Measurements from ENCODE around the gene RANBP17. TPM values are rescaled to one million over a fixed set of nuclear protein-coding genes. Genes with fewer than 3 reads are reported as not detected.

RANBP17 gene
- total RNA-seq, 1 experiment from 2014 or later: not detected

- Histone ChIP-seq H3K9me2 (replicated peaks; ENCODE audit: insufficient read depth, low read length) (no peaks in the 10 kb centered on the region), H3K4me2 (ENCODE audit: low read depth, low read length, poor library complexity, severe bottlenecking) (no peak overlapping the region), H3K27ac (ENCODE audit: low read length) (no peak overlapping the region)
Measured at GRCh38 chr5:171268700-171269620, 407.1 kb downstream of the RANBP17 start.

GRCh38 chr5:171269717-171270116 lies 407.9 kb downstream of the RANBP17 start:
- H3K4me2 ChIP-seq (ENCODE audit: low read depth, low read length, poor library complexity, severe bottlenecking): no peak overlapping the region
- H3K79me2 ChIP-seq (ENCODE audit: low read length): no peaks in the 10 kb centered on the region
- H3K27me3 ChIP-seq (ENCODE audit: low read length): no peaks in the 10 kb centered on the region
- H3K9me2 ChIP-seq (replicated peaks; ENCODE audit: insufficient read depth, low read length): no peaks in the 10 kb centered on the region
- no peaks in the 10 kb centered on the region for H3K9me3 ChIP-seq (ENCODE audit: low read length)
- no peak overlapping the region for H3K4me3 ChIP-seq (ENCODE audit: low read length)
- H3K9ac ChIP-seq (ENCODE audit: low read length): no peak overlapping the region
- no peak for DNase-seq
- H3K4me1 ChIP-seq (ENCODE audit: low read length): no peaks in the 10 kb centered on the region
- H4K20me1 ChIP-seq (ENCODE audit: insufficient read depth, low read depth, low read length): no peaks in the 10 kb centered on the region
- H3K27ac ChIP-seq (ENCODE audit: low read length): no peak overlapping the region
- H2AFZ ChIP-seq (ENCODE audit: low read length): no peak overlapping the region
- no peaks in the 10 kb centered on the region for H3K36me3 ChIP-seq (ENCODE audit: insufficient read depth, low read length)

More at GRCh38 chr5:171268700-171269620, 407.1 kb downstream of the RANBP17 start:
- Histone ChIP-seq H4K20me1 (ENCODE audit: insufficient read depth, low read depth, low read length) (no peaks in the 10 kb centered on the region), H3K9me3 (ENCODE audit: low read length) (no peaks in the 10 kb centered on the region), H3K4me3 (ENCODE audit: low read length) (no peak overlapping the region), H3K27me3 (ENCODE audit: low read length) (no peaks in the 10 kb centered on the region), H3K79me2 (ENCODE audit: low read length) (no peaks in the 10 kb centered on the region), H2AFZ (ENCODE audit: low read length) (no peak overlapping the region), H3K4me1 (ENCODE audit: low read length) (no peaks in the 10 kb centered on the region), H3K9ac (ENCODE audit: low read length) (no peak overlapping the region), H3K36me3 (ENCODE audit: insufficient read depth, low read length) (no peaks in the 10 kb centered on the region)
- no peak for DNase-seq

- Histone ChIP-seq H3K4me3 (ENCODE audit: low read length) (no peak overlapping the region), H3K36me3 (ENCODE audit: insufficient read depth, low read length) (no peaks in the 10 kb centered on the region), H3K27ac (ENCODE audit: low read length) (no peak overlapping the region), H3K79me2 (ENCODE audit: low read length) (no peaks in the 10 kb centered on the region), H3K4me1 (ENCODE audit: low read length) (no peaks in the 10 kb centered on the region), H3K27me3 (ENCODE audit: low read length) (no peaks in the 10 kb centered on the region), H3K9me2 (replicated peaks; ENCODE audit: insufficient read depth, low read length) (no peaks in the 10 kb centered on the region), H3K4me2 (ENCODE audit: low read depth, low read length, poor library complexity, severe bottlenecking) (no peak overlapping the region), H2AFZ (ENCODE audit: low read length) (no peak overlapping the region), H3K9me3 (ENCODE audit: low read length) (no peaks in the 10 kb centered on the region), H4K20me1 (ENCODE audit: insufficient read depth, low read depth, low read length) (no peaks in the 10 kb centered on the region), H3K9ac (ENCODE audit: low read length) (no peak overlapping the region)
- no peak for DNase-seq
Measured at GRCh38 chr5:171270136-171270535, 408.3 kb downstream of the RANBP17 start.

- no peak overlapping the region for H3K27ac ChIP-seq (ENCODE audit: low read length)
- H3K27me3 ChIP-seq (ENCODE audit: low read length): no peaks in the 10 kb centered on the region
- no peaks in the 10 kb centered on the region for H3K9me3 ChIP-seq (ENCODE audit: low read length)
- no peaks in the 10 kb centered on the region for H3K36me3 ChIP-seq (ENCODE audit: insufficient read depth, low read length)
- H3K4me1 ChIP-seq (ENCODE audit: low read length): no peaks in the 10 kb centered on the region
- no peaks in the 10 kb centered on the region for H3K79me2 ChIP-seq (ENCODE audit: low read length)
- H3K4me3 ChIP-seq (ENCODE audit: low read length): no peak overlapping the region
- no peak overlapping the region for H2AFZ ChIP-seq (ENCODE audit: low read length)
- H4K20me1 ChIP-seq (ENCODE audit: insufficient read depth, low read depth, low read length): no peaks in the 10 kb centered on the region
- no peak overlapping the region for H3K9ac ChIP-seq (ENCODE audit: low read length)
- no peak for DNase-seq
- no peak overlapping the region for H3K4me2 ChIP-seq (ENCODE audit: low read depth, low read length, poor library complexity, severe bottlenecking)
- H3K9me2 ChIP-seq (replicated peaks; ENCODE audit: insufficient read depth, low read length): no peaks in the 10 kb centered on the region
Measured at GRCh38 chr5:171271798-171272197, 410.0 kb downstream of the RANBP17 start.

GRCh38 chr5:171272996-171273970 lies 411.5 kb downstream of the RANBP17 start:
- Histone ChIP-seq H3K9ac (ENCODE audit: low read length) (no peak overlapping the region), H3K9me3 (ENCODE audit: low read length) (no peaks in the 10 kb centered on the region)
- DNase-seq: peak; percentile 76

GRCh38 chr5:171275841-171276544 lies 414.2 kb downstream of the RANBP17 start:
- Histone ChIP-seq H3K9ac (ENCODE audit: low read length) (no peak overlapping the region), H4K20me1 (ENCODE audit: insufficient read depth, low read depth, low read length) (no peaks in the 10 kb centered on the region), H3K36me3 (ENCODE audit: insufficient read depth, low read length) (no peaks in the 10 kb centered on the region), H3K4me1 (ENCODE audit: low read length) (no peaks in the 10 kb centered on the region), H3K9me2 (replicated peaks; ENCODE audit: insufficient read depth, low read length) (no peaks in the 10 kb centered on the region), H3K4me2 (ENCODE audit: low read depth, low read length, poor library complexity, severe bottlenecking) (no peak overlapping the region), H3K27ac (ENCODE audit: low read length) (no peak overlapping the region), H3K79me2 (ENCODE audit: low read length) (no peaks in the 10 kb centered on the region), H3K9me3 (ENCODE audit: low read length) (no peaks in the 10 kb centered on the region), H2AFZ (ENCODE audit: low read length) (no peak overlapping the region), H3K27me3 (ENCODE audit: low read length) (no peaks in the 10 kb centered on the region), H3K4me3 (ENCODE audit: low read length) (no peak overlapping the region)
- no peak for DNase-seq

More at GRCh38 chr5:171272996-171273970, 411.5 kb downstream of the RANBP17 start:
- no peak overlapping the region for H3K27ac ChIP-seq (ENCODE audit: low read length)
- H3K36me3 ChIP-seq (ENCODE audit: insufficient read depth, low read length): no peaks in the 10 kb centered on the region
- no peaks in the 10 kb centered on the region for H3K4me1 ChIP-seq (ENCODE audit: low read length)
- no peak overlapping the region for H3K4me3 ChIP-seq (ENCODE audit: low read length)
- no peak overlapping the region for H2AFZ ChIP-seq (ENCODE audit: low read length)
- H3K9me2 ChIP-seq (replicated peaks; ENCODE audit: insufficient read depth, low read length): no peaks in the 10 kb centered on the region
- no peaks in the 10 kb centered on the region for H3K27me3 ChIP-seq (ENCODE audit: low read length)
- no peaks in the 10 kb centered on the region for H4K20me1 ChIP-seq (ENCODE audit: insufficient read depth, low read depth, low read length)
- no peaks in the 10 kb centered on the region for H3K79me2 ChIP-seq (ENCODE audit: low read length)
- H3K4me2 ChIP-seq (ENCODE audit: low read depth, low read length, poor library complexity, severe bottlenecking): no peak overlapping the region

- Histone ChIP-seq H3K36me3 (ENCODE audit: insufficient read depth, low read length) (no peaks in the 10 kb centered on the region), H3K9me3 (ENCODE audit: low read length) (no peaks in the 10 kb centered on the region), H3K27me3 (ENCODE audit: low read length) (no peaks in the 10 kb centered on the region), H4K20me1 (ENCODE audit: insufficient read depth, low read depth, low read length) (no peaks in the 10 kb centered on the region), H3K9ac (ENCODE audit: low read length) (no peak overlapping the region), H3K4me3 (ENCODE audit: low read length) (no peak overlapping the region), H3K4me1 (ENCODE audit: low read length) (no peaks in the 10 kb centered on the region), H2AFZ (ENCODE audit: low read length) (no peak overlapping the region), H3K9me2 (replicated peaks; ENCODE audit: insufficient read depth, low read length) (no peaks in the 10 kb centered on the region), H3K27ac (ENCODE audit: low read length) (no peak overlapping the region), H3K4me2 (ENCODE audit: low read depth, low read length, poor library complexity, severe bottlenecking) (no peak overlapping the region), H3K79me2 (ENCODE audit: low read length) (no peaks in the 10 kb centered on the region)
- DNase-seq: no peak
Measured at GRCh38 chr5:171283753-171284152, 421.9 kb downstream of the RANBP17 start.

All from Karpas-422 (cell line).